ENCODE results near the gene PTRH2.

Gene PTRH2

DNA sequence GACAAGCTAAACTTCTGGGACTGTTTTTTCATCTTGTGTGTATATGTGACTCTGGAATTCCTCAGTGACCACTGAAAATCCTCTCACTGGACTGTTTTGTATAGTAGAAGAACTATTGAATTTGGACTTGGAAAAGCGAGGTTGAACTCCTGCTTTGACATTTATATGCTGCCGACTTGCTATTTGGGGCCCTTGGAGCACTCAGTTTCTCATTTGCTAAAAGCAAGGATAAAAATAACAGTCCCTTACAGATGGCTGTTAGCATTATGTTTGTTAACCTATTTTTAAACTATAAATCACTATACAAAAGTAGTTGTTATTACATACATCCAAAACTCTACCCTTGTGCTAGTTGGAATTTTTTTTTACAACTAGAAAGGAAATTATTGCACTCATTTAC, 9.2 kb upstream of the PTRH2 start:
- DNase-seq: no peak

DNA sequence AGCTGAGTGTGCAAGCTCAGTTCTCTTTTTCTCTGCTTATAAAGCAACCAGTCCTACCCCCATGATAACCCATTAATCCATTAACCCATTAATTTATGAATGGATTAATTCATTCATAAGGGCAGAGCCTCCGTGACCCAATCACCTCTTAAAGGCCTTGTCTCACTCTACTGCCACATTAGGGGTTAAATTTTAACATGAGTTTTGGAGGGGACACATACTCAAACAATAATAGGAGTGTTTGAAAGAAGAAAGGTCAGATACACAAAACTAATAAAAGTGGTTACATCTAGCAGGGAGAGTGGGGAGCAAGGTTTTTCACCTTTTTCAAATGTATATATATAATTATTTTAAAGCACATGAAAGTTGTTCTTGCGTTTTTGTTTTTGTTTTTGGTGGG, 7.0 kb upstream of the PTRH2 start:
- no peak for DNase-seq

DNA sequence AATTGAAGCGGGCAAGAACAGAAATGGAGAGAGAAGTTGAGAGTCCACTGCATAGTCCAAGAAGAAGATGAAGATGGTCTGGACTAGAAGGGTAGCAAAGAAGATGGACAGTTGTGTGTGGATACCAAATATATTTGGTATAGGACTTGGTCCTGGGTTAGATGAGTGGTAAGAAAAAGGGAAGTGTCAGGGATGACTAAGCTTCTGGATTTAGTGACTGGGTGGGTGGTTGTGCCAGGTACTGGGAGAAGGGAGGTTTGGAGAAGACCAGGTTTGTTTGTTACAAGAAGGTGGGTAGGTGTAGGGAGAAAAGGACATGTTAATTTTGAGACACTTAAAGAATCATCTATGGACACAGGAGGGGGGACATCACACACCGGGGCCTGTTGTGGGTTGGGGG, 5.6 kb upstream of the PTRH2 start:
- no peak for DNase-seq

DNA sequence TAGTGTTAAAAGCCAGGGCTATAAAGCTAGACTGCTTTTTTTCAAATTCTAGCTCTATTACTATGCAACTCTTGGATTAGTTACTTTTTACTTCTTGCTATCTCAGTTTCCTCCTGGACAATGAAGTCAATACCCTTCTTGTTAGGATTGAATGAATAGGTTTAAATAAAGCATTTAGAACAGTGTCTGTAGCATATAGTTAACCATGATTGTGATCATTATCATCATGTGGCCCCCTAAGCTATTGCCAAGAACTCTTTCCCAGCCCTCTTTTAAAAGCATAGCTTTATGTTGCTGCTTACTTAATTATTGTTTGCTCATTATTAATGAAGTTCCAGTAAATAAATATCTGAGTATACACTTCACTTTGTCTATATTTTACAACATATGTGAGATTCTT, 4.7 kb upstream of the PTRH2 start:
- DNase-seq: no peak

DNA sequence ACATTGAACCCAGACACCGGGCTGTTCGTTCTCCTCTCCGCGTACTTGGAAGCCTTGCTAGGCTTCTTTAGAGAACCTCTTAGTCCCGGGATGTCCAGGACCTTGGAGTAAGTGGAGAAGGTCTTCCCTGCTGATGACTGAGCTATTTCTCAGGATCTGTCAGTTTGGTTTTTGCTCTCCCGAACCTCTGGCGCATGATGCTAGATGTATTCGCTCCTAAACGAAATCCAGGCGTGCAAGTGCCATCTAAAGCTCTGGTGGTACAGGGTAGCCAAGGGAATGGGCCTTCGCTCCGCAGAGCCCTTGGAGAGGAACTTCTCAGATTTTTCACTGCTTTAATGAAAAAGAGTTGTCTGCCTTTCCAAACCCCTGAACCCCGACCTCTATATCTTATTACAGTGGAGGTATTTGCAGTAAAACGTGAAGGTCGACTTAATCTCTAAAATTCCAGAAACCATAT, 771 bp upstream of the PTRH2 start:
- no peak for DNase-seq

DNA sequence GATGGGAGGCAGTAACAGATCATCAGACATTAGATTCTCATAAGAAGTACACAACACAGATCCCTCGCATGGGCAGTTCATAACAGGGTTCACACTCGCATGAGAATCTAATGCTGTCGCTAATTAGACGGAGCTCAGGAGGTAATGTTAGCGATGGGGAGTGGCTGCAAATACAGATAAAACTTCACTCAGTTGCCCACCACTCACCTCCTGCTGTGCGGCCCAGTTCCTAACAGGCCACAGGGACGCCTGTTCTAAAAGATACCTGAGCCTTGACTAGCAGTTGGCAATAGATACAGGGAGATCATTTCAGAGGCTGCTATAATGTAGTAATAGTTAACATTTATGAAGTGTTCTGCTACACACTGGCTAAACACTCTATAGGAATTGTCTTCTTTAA, 4.9 kb downstream of the PTRH2 start:
- DNase-seq: no peak

DNA sequence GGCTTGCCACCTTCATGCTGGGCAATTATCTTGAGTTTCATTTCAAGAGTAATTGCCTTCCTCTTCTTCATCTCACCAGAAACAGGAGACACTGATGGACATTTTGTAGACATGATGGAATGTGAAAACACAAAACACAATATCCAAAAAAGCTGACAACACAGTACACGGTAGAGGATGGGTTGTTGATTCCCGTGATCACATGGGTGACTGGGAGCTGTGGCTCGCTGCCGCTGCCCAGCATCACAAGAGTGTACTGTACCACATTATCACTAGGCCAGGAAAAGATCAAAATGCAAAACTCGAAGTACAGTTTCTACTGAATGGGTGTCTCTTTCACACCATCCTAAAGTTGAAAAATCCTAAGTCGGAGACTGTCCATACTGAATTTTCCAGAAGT, 7.4 kb downstream of the PTRH2 start:
- DNase-seq: no peak

DNA sequence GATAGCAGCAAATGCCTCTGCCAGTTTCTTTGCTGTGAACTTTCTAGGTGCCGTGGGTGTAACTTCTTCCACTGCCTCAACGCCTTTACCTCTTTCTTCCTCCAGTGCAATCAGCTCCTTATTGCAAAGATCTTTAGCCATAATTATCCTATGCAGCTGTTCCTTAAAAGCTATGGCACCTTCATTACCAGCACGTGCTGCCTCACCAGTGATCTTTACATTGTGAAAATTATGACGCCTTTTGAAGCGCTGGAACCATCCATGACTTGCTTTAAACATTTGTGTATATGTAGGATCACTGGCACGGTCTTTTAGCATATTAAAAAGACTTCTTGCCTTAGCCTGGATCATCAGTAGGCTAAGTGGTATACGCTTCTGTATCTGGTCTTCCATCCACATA, 8.0 kb downstream of the PTRH2 start:
- DNase-seq: no peak

DNA sequence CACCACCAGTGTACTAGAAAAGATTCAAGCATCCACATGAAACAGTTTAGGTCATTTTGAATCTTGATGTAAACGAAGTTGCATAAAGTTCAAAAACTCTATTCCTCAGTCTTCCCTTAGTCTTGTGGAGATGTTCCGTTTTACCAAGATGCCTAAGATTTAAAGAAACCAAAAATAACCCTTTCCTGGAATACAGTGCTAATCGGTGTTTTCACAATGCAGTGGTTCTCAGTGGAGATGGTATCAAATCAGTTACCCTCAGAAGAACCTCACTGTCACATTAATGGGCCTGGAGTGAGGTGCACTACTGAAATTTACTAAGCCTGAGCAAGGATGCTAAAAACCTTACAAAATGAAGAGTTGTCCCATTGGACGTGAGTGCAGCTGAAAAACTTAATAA, 9.1 kb downstream of the PTRH2 start:
- DNase-seq: no peak

DNA sequence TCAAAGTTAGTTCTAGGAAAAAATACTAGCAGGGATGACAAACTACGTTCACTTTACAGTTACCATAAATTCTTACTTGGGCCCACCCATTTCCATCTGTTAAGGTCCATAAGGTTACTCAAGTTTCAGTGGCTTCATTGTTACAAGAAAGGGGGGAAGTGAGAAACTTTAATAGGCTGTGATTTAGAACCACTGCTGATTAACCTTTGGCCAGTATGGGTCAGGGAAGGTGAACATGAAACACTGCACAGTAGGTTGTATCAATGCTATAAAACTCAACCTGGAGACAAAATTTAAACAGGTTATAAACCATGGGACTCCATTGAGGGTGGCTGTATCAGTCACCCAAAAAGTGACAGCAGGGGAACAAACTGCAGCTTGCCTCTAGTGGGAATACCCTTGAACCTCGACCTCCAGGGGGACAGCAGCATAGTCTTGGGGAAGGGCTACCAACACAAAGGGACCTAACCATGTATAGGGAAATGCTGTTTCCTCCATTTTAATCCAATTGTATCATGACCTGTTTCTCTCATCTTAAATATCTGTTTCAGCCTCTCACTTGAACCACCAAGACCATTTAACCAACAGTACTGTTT, 10.4 kb downstream of the PTRH2 start:
- DNase-seq: no peak

DNA sequence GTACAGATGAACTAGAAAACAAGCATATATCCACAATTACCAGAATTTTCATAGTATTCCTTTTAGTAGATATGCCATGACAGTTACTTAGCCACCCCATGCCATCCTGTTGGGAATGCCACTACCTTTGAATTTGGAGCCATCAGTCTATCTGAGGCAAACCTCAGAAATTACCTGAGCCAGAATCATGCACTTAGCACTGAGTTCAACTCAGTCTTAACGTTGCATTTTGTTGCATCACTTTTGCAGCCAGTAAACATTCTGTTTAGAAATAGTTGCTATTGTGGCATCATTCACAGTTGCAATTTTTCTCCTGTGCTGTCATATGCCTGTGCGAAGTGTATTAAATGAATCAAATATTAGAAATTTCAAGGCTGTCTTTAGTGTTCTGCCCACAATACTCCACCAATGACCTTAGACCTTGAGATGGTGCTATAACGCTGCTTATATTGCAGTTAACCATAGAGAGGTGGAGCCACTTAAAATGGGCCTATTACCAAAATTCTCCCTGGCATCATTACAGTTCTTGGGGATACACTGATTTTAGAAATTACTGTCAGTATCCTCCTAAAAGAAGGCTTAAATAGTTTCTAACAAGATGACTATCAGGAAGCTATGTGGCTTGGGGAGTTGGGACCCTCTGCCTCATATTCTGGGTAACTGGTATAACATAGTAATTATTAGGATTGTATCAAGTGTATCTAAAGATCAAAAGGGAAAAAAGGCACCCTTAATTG, 11.1 kb downstream of the PTRH2 start:
- DNase-seq: no peak

DNA sequence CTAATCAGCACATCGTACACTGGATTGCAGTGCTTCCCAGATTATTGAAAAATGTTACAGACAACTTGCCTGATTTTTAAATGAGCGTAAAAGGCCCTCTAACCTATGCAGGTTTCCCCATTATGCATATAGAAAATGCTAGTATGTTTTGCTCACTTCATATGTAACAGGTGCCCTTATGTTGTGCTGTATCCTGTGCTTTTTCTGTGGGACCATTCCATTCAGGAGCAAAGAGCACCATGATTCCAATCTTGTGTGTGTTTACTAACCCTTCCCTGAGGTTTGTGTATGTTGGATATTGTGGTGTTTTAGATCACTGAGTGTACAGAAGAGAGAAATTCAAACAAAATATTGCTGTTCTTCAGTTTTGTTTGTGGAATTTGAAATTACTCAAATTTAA, 12.9 kb downstream of the PTRH2 start:
- DNase-seq: no peak

DNA sequence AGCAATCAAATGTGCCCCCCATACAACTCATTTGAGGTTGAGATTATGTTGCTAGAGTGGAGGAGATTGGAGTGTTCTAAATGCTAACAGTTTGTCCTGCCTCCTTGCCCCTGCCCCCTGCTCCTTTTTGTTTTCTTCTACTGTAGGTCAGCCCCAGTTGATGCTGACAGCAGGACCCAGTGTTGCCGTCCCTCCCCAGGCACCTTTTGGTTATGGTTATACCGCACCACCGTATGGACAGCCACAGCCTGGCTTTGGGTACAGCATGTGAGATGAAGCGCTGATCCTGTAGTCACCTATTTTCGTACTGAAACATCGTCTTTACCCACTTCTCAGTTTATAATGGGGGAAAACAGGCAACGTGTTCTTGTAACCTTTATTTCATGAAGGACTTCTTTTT, 13.6 kb downstream of the PTRH2 start:
- no peak for DNase-seq

DNA sequence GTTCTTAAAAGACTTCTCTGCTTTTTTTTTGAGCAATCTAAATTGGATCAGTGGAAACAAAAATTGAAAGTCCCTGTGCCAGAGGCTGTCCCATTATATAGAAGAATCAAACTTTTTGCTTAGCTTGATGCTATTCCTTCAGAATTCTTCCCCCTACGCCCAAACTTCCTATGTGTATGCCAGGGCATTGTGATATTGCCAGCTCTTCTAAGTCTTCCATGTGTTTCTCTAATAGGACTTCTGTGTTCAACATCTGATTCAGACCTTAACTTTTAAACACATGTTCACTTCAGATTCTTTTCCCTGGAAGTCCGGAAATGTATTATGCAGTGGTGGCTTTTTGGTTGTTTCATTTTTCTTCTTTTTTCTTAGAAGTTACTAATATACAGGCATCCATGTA, 18.7 kb downstream of the PTRH2 start:
- DNase-seq: no peak

DNA sequence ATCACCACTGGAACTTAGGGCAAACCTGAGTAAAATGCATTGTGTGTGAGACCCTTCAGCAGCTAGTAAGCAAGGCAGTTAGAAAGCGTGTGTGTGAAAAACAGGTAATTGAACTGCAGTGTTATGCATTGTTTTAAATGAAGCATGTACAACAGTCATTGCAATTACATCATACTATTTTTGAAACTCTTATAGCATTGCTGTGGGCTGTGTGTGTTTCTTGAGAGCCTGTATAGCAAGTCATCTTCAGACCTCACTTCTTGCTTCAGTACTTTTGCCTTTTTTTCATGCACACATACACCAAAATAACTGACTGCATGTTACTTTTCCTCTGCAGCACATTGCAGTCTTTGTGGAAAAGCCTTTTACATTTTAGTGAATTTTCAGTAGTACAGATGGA, 19.2 kb downstream of the PTRH2 start:
- DNase-seq: no peak

DNA sequence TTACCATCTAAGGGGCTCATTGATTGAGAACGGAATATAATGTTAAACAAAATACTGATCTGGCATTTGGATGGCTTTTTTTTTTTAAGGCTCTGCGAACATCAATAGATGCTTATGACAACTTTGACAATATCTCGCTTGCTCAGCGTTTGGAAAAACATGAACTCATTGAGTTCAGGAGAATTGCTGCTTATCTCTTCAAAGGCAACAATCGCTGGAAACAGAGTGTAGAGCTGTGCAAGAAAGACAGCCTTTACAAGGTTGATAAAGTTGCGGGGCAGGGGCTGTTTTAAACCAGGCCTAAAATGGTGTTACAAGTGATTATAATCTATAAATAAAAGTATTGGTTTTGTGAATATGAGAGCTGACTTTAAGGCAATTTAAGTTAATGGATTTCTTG, 22.3 kb downstream of the PTRH2 start:
- no peak for DNase-seq

DNA sequence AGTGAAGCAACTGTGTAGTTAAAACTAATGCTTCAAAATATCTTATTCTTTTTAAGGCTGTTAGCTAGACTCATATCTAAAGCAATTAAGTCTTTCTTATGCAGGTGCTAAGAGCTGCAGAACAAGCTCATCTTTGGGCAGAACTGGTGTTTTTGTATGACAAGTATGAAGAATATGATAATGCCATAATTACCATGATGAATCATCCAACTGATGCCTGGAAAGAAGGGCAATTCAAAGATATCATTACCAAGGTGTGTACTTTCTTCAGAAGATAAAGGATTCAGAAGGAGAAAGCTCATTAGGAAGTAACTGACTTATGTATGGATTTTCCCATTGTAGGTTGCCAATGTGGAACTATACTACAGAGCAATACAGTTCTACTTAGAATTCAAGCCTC, 23.9 kb downstream of the PTRH2 start:
- DNase-seq: no peak

DNA sequence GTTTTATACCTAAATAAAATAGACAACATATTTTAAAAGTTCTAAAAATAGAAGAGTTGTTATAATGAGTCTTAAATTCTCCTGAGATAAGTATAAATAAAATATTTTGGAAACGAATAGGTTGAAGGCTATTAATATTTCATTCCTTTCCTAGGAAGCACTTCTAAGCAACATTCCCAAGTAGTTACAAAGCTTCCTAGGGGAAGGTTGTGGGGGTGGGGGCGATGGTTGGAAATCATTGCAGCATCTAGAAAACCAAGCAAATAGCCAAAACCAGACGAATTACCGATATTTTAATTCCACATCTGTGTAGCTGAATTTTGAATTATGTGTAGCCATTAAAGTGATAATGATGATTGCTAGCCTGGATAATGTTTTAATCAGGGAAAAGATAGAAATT, 26.9 kb downstream of the PTRH2 start:
- no peak for DNase-seq

DNA sequence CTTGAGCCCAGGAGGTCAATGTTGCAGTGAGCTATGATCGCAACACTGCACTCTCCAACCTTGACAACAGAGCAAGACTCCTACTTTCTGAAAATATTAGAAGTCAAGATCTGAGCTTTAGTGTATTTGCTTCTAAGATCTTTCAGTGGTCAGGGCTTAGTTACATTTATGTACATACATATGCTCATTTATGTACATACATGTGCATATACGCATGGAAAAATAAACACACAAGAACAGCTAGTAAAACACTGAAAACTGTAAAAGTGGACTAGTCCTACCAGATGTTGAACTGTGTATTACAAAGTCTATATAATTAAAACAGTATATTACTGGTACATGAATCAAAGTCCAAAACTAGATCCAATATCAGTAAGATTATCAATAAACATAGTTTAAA, 28.3 kb downstream of the PTRH2 start:
- DNase-seq: no peak

DNA sequence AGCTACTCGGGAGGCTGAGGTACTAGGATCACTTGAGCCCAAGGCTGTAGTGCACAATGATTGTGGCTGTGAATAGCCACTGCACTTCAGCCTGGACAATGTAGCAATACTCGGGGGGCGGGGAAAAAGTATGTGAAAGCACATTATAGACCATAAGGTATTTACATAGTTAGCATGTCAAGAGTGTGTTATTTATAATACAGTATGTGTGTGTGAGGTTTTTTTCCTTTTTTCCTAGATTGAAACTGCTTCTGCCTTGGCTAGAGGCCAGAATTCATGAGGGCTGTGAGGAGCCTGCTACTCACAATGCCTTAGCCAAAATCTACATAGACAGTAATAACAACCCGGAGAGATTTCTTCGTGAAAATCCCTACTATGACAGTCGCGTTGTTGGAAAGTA, 30.5 kb downstream of the PTRH2 start:
- DNase-seq: no peak

DNA sequence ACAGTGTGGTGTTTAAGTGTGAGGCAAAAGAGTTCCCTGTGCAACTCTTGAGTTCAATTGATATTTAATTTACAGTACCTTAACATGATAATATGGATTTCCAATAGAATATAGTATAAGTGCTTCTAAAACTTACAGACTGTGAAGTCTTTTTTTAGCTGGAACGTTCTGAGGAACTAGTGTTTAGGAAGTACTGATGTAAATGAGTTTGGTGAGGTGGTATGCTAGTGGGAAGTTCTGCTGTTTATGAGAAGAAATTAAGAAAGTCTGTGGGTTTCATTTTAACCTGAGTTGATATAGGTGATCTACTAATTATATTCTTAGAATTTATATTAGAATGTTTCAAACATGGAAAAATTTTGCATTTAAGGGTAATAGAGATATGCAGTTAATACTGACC, 32.0 kb downstream of the PTRH2 start:
- no peak for DNase-seq

DNA sequence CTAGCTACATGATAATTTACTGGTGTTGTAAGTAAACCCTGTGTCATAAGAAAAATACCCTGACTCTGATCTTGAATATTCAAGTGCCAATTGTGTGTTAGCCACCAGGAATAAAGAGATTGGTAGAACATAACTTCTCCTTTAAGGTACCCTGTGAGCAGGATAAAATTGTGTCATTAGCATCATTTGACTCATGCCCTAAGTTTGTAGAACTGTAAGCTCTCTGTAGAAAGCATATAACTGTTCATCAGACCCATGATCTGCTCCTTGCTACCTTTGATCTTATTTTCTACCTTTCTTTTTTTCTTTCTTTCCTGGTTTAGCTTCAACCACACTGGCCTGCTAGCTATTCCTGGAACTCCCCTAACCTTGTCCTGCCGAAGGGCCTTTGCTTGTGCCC, 35.8 kb downstream of the PTRH2 start:
- DNase-seq: no peak

DNA sequence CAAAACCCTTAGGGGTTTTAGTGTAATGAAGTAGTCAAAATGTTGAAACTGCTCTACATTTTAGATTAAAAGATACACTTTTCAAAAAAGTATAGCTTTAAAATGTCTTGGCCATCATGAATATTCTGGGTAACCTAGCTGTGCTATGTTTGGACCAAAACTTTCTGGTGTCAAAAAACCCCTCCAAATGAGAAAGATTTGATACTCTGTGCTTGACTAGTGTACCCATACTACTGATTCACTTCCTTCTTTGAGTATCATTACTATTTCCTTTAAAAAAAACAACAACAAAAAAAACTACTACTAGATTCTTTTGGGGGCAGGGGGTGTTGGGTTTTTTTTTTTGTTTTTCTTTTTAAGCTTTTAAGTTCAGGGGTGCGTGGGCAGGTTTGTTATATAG, 37.3 kb downstream of the PTRH2 start:
- DNase-seq: no peak

DNA sequence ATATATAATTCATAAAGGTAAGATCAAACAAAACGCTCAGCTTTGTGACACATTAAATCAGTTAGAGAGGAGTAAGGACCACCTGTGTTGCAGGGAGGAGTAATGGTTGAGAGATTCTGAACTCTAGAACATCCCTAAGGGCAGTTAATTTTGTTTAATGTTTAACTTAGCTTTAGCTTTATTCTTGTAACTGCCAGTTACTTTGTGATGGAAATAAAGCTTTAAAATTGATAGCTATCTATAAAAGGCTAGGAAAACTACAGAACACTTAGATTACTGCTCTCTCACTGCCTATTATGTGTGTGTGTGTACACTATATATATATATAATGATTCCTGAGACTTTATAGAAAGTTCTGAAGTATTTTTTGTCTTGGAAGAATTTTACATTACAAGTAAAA, 37.8 kb downstream of the PTRH2 start:
- no peak for DNase-seq

DNA sequence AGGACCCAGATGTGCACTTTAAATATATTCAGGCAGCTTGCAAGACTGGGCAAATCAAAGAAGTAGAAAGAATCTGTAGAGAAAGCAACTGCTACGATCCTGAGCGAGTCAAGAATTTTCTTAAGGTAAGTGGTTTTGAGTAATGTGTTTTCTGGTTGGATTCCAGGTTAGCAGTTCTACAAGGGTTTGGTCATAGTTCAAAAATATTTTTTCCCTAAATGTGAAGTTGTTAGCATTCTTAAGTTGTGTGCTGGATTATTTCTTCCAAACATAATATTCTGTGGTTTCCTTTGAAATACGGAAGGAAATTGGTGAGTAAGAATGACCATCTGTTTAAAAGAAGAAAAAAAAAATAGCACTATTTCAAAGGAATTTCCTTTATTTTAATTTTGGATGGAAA, 38.4 kb downstream of the PTRH2 start:
- DNase-seq: no peak
